Testis (tissue), 3 donors: ENCODE data around the gene BMPR1A. TPM values are rescaled to one million over a fixed set of nuclear protein-coding genes. Genes with fewer than 3 reads are reported as not detected.
A peak's percentile ranks its signal among the peaks of the same experiment; 100 is the strongest.

ENCODE experiments used
- DNase-seq: peaks from one replicate; pipeline ENCODE4 v3.0.0-alpha.2; 2019
- H3K27ac ChIP-seq, 2 donors: fragments of 200-600 bp; sonication (generic); one replicate each; pipeline ENCODE4 v1.5.1; 2019
- H3K27me3 ChIP-seq: fragments of 200-600 bp; sonication (generic); one replicate; pipeline ENCODE4 v1.5.1; 2019
- H3K36me3 ChIP-seq: fragments of 200-600 bp; sonication (generic); one replicate; pipeline ENCODE4 v1.5.1; 2017; ENCODE audit warnings: low read depth; ENCODE audit errors: missing control alignments
- H3K4me1 ChIP-seq: fragments of 200-600 bp; sonication (generic); one replicate; pipeline ENCODE4 v1.5.1; 2019
- H3K4me3 ChIP-seq, 2 donors: fragments of 200-600 bp; sonication (generic); one replicate each; pipeline ENCODE4 v1.5.1; 2017 to 2019
- H3K9me3 ChIP-seq: fragments of 200-600 bp; sonication (generic); one replicate; pipeline ENCODE4 v1.5.1; 2017
- POLR2A ChIP-seq: fragments of 450-650 bp; IDR thresholded peaks from one replicate; pipeline ENCODE4 v1.6.1; 2017; ENCODE audit warnings: antibody characterized with exemption, mild to moderate bottlenecking, moderate library complexity
- WGBS, 2 donors: methylation state at CpG; one replicate each; pipeline ENCODE4 v1.1.5; 2018; 5-methylcytosine and 5-hydroxymethylcytosine counted together
- intact Hi-C: fragments of 100-400 bp; cut with DNase I; formaldehyde crosslinking; loops from one replicate; pipeline ENCODE4 v1.15.1; 2023; ENCODE audit warnings: low total_unique reads
- polyA plus RNA-seq: library from polyadenylated mRNA; stranded (reverse); fragments of 350-450 nt; fragmentation: Illumina TruSeq; extraction: RNeasy Lipid Tissue Mini Kit (QIAGEN cat#74804); gene quantifications from one replicate; pipeline ENCODE4 v1.2.3, GENCODE V29; 2014; ENCODE audit warnings: low read depth, low replicate concordance; ENCODE audit not compliant: insufficient read depth
- total RNA-seq, 2 donors: library from RNA; depleted of rRNA; stranded (reverse); fragments of >200 nt; gene quantifications; one replicate each; pipeline ENCODE4 v1.2.3, GENCODE V29; 2016
- TF ChIP-seq, protein P1 (sequence below), 3 experiments: fragments of 450-650 bp in 2 of 3; fragments of 200-600 bp in 1 of 3; sonication (generic) in 1 of 3; IDR thresholded peaks; one replicate each; pipeline ENCODE4 v1.5.1; 2016 to 2019; ENCODE audit warnings: antibody characterized with exemption in 3 of 3, mild to moderate bottlenecking in 2 of 3, moderate library complexity in 1 of 3

Gene BMPR1A
- total and polyA plus RNA-seq, 3 donors from 2014 or later: 19.5 to 51.1 (median 42.6) TPM

DNA sequence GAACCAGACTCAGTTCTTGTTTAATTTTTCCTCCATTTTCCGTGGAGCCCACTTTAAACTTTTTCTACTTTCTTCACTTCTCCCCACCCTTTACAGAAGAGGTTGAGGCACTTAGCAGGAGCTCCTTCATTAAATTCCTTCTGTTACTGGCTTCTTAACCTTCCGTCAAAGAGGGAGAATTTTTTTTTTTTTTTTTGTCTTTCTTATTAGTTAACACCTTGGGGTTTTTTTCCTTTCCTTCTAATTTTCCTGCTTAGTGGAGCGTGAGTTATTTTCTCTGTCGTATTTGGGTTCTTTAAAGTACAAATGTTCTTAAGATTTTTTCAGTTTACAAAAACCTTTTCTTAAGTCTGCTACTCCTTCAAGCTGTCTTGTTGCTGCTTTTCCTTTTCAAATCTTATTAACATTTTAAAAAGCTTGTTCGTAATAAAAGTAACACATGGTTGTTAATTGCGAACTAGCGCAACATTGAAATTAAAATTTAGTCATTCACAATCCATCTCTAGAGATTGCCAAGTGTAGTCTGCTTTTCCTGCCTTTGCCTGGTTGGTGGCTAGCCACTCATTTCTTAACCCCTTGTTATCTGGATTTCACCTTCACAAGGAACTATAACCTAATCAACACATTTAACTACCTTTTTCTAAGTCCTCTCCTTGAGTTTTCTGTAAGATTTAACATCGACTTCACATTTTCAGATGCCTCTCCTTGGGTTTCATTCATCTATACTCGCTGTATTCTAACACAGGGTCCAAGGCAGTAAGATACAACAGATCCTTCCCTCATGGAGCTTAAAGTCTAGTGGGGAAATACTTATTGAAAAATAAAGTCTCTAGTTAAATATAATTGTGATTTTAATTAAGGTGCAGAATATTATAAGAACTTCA is 2.0 kb downstream of the BMPR1A start:
- DNase-seq: no peak
- peak overlapping the region; percentile 92 to 96 for H3K4me3 ChIP-seq
- intact Hi-C loops: no loop called here
- peak overlapping the region; percentile 96 to 98 for H3K27ac ChIP-seq
- no peaks in the 10 kb centered on the region for H3K9me3 ChIP-seq
- no peak for TF ChIP-seq POLR2A
- TF ChIP-seq, protein P1, sequence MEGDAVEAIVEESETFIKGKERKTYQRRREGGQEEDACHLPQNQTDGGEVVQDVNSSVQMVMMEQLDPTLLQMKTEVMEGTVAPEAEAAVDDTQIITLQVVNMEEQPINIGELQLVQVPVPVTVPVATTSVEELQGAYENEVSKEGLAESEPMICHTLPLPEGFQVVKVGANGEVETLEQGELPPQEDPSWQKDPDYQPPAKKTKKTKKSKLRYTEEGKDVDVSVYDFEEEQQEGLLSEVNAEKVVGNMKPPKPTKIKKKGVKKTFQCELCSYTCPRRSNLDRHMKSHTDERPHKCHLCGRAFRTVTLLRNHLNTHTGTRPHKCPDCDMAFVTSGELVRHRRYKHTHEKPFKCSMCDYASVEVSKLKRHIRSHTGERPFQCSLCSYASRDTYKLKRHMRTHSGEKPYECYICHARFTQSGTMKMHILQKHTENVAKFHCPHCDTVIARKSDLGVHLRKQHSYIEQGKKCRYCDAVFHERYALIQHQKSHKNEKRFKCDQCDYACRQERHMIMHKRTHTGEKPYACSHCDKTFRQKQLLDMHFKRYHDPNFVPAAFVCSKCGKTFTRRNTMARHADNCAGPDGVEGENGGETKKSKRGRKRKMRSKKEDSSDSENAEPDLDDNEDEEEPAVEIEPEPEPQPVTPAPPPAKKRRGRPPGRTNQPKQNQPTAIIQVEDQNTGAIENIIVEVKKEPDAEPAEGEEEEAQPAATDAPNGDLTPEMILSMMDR (IDR thresholded peaks at IDR 0.05): no peak
- H3K36me3 ChIP-seq: no peaks in the 10 kb centered on the region
- peaks cover 28% of the 10 kb centered on the region for H3K4me1 ChIP-seq
- H3K27me3 ChIP-seq: no peaks in the 10 kb centered on the region
- 9 to 16% methylated on average over 9 of the region's 9 CpGs for WGBS, 2 donors

GRCh38 chr10:86759073-86759672 is 2.8 kb downstream of the BMPR1A start:
- TF ChIP-seq, protein P1 (IDR thresholded peaks at IDR 0.05): no peak
- no peak for TF ChIP-seq POLR2A
- intact Hi-C loops: no loop called here
- no peak for DNase-seq
- peak overlapping the region in 1 of 2 donors; percentile 96 for H3K4me3 ChIP-seq
- no peaks in the 10 kb centered on the region for H3K9me3 ChIP-seq
- peaks cover 28% of the 10 kb centered on the region for H3K4me1 ChIP-seq
- no peaks in the 10 kb centered on the region for H3K27me3 ChIP-seq
- peak overlapping the region; percentile 96 to 98 for H3K27ac ChIP-seq
- H3K36me3 ChIP-seq: no peaks in the 10 kb centered on the region
- 7 to 10% methylated on average over 3 of the region's 3 CpGs for WGBS, 2 donors

DNA sequence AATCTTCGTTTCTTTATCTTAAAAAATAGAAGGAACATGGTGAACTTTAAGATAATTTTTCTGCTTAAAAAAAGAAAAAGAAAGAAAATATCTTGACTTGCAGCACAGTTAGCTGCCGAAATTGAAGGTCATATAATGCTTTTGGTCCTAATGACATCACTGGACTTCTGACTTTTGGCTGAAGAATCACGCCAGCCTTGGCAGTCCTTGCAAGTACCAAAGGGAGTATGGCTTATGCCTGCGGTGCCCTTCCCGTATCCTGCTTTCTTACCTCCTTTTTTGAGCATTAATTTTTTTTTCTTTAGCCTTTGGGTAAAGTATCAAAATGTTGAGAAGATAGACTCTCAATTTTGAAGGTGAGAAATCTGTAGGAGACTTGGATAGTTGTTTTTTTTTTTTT is 7.0 kb downstream of the BMPR1A start:
- no peaks in the 10 kb centered on the region for H3K9me3 ChIP-seq
- peak; percentile 70 for DNase-seq
- H3K27ac ChIP-seq: peak overlapping the region; percentile 27 to 78
- no peaks in the 10 kb centered on the region for H3K36me3 ChIP-seq
- no peaks in the 10 kb centered on the region for H3K27me3 ChIP-seq
- H3K4me3 ChIP-seq: no peak overlapping the region
- TF ChIP-seq, protein P1 (IDR thresholded peaks at IDR 0.05): no peak
- TF ChIP-seq POLR2A: no peak
- 25 to 44% methylated on average over 5 of the region's 5 CpGs for WGBS, 2 donors
- intact Hi-C loops: no loop called here
- peaks cover 26% of the 10 kb centered on the region for H3K4me1 ChIP-seq

DNA sequence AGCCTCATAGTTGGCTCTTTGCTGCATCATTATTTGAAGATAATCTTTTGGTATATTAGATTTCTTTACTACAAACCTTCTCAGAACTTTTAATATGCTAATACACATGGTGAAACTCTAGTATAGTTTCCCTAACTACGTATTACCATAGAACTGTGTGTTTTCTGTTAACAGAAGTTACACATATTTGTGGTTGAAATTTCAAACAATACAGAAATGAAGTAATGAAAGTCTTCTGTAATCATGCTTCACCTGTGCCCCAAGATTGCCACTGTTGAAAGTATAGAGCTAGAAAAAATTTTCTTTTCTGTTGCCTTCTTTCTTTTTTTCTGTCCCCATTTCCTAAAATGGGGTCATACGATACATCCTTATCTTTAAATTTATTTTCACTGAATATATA is 9.1 kb downstream of the BMPR1A start:
- intact Hi-C loops: no loop called here
- 73 to 87% methylated on average over 2 of the region's 2 CpGs for WGBS, 2 donors
- H3K9me3 ChIP-seq: no peaks in the 10 kb centered on the region
- H3K27me3 ChIP-seq: no peaks in the 10 kb centered on the region
- H3K36me3 ChIP-seq: no peaks in the 10 kb centered on the region
- peaks cover 34% of the 10 kb centered on the region for H3K4me1 ChIP-seq
- no peak overlapping the region for H3K27ac ChIP-seq
- no peak for TF ChIP-seq POLR2A
- TF ChIP-seq, protein P1 (IDR thresholded peaks at IDR 0.05): no peak
- no peak overlapping the region for H3K4me3 ChIP-seq
- no peak for DNase-seq
